Measurements from ENCODE around the gene LCA5L.

DNA sequence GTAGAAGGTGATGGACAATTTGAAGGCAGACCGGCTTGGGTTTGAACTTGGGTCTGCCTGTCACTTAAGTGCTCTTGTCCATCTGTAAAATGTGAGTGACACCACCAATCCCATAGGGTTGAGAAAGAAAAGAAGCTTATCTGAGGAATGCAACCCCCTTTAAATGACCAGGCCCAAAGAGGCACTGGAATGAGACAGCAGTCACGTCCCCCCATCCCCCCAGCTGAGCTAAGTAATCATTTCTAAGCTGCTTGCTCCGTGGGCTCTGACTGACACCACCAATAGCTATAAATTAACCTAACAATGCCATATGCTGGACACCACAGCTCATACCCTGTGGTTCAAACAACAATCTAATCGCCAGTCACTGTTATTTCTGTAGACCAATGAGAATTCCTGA is 15.1 kb downstream of the LCA5L start:
- TF ChIP-seq, protein P1, sequence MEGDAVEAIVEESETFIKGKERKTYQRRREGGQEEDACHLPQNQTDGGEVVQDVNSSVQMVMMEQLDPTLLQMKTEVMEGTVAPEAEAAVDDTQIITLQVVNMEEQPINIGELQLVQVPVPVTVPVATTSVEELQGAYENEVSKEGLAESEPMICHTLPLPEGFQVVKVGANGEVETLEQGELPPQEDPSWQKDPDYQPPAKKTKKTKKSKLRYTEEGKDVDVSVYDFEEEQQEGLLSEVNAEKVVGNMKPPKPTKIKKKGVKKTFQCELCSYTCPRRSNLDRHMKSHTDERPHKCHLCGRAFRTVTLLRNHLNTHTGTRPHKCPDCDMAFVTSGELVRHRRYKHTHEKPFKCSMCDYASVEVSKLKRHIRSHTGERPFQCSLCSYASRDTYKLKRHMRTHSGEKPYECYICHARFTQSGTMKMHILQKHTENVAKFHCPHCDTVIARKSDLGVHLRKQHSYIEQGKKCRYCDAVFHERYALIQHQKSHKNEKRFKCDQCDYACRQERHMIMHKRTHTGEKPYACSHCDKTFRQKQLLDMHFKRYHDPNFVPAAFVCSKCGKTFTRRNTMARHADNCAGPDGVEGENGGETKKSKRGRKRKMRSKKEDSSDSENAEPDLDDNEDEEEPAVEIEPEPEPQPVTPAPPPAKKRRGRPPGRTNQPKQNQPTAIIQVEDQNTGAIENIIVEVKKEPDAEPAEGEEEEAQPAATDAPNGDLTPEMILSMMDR (IDR thresholded peaks at IDR 0.05), result no peak
- TF ChIP-seq POLR2A (IDR thresholded peaks at IDR 0.05) (no peak), POLR2AphosphoS5 (IDR thresholded peaks at IDR 0.05; ENCODE audit: insufficient read depth in 1 of 2, low read depth in 1 of 2) (no peak)
